HUES6 (cell line): ENCODE results near the gene STMN3.
A peak's percentile ranks its signal among the peaks of the same experiment; 100 is the strongest.
"Not testable (repeated sequence)": the region's sequence is repeated elsewhere in the genome, so short reads cannot be mapped to it uniquely, and the experiment has no call there.

Experiments used
- H3K27ac ChIP-seq: 2 replicates; pipeline ENCODE4 v1.7.0; 2013; ENCODE audit warnings: low read depth, mild to moderate bottlenecking, low read length, inconsistent platforms
- H3K27me3 ChIP-seq: 2 replicates; pipeline ENCODE4 v1.6.1; 2013; ENCODE audit warnings: low read length; ENCODE audit not compliant: control insufficient read depth, insufficient read depth
- H3K36me3 ChIP-seq: 2 replicates; pipeline ENCODE4 v1.6.1; 2013; ENCODE audit warnings: low read length; ENCODE audit not compliant: control insufficient read depth, insufficient read depth
- H3K4me1 ChIP-seq: 2 replicates; pipeline ENCODE4 v1.6.1; 2013; ENCODE audit warnings: low read length; ENCODE audit not compliant: control insufficient read depth, insufficient read depth
- H3K4me3 ChIP-seq: 2 replicates; pipeline ENCODE4 v1.5.1; 2013; ENCODE audit warnings: low read depth, low read length
- H3K9ac ChIP-seq: one replicate; pipeline ENCODE4 v1.6.1; 2013; ENCODE audit warnings: mild to moderate bottlenecking, low read length
- H3K9me3 ChIP-seq: 2 replicates; pipeline ENCODE4 v1.6.1; 2013; ENCODE audit warnings: low read depth, low read length; ENCODE audit not compliant: control insufficient read depth, insufficient read depth

STMN3 gene

DNA sequence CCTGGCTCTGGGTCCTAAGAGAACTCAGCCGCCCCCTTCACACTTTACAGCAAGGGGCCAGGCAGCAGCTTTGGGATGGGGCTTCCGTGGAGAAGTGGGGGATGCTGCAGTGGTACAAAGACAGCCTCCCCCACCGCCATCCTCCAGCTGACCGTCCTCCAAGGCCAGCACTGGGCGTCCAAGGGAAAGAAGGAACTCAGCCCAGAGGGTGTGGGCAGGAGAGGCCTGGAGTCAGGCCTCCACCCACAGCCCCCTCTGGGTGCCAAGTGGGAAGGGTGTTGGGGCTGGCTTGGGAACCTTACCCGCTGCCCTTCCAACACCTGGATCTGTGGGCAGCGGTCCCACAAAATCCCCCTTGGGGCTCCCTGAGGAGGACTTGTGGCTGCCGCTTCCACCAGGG is 13.1 kb downstream of the STMN3 start:
- no peaks in the 10 kb centered on the region for H3K9me3 ChIP-seq
- H3K27ac ChIP-seq, result no peak overlapping the region
- no peak overlapping the region for H3K4me3 ChIP-seq
- H3K36me3 ChIP-seq, result no peaks in the 10 kb centered on the region
- H3K9ac ChIP-seq, result no peak overlapping the region
- H3K27me3 ChIP-seq, result peaks cover 20% of the 10 kb centered on the region; the same call in 1 of the 2 replicates
- H3K4me1 ChIP-seq, result peaks cover 16% of the 10 kb centered on the region

DNA sequence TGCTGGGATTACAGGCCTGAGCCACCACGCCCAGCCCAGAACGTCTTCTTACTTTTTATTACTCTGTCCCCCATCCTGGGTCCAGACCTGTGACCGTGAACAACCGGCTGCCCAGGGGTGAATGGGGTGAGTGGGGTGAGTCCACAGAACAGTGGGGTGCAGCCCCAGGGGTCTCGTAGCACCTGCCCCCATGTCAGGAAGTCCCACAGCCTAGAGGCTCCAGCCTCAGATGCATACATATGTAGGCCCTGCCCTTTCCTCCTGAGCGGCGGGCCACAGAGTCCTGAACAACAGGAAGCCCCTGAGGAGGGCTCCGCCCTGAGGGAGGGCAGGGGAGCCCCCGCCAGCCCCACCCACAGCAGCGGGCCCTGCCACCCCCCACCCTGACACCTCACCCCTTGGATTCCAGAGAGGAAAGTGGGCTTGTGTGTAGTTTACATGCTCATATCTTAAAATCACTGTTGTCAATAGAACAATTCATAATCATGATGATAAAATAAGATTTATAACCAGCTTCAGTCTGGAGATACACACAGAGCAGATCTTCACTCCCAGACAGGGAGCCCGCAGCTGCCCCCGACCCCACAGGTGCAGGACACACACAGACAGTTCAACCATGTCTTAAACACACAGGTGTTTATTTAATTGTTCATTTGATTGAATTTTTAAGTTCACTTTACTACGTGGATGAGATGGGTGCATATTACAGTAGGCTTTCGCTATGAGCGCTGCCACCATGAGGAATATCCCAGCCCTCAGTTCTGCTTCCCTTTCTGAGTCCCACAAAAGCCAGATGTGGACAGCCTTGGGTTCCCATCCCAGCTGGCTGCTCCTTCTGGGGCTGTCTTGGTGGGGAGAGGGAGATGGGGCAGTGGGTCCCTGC is 13.9 kb downstream of the STMN3 start:
- peak overlapping the region; percentile 16 for H3K9ac ChIP-seq
- H3K27ac ChIP-seq, result no peak overlapping the region
- peaks cover 16% of the 10 kb centered on the region for H3K4me1 ChIP-seq
- no peaks in the 10 kb centered on the region for H3K36me3 ChIP-seq
- H3K9me3 ChIP-seq, result no peaks in the 10 kb centered on the region
- peaks cover 18% of the 10 kb centered on the region; the same call in 1 of the 2 replicates for H3K27me3 ChIP-seq
- no peak overlapping the region for H3K4me3 ChIP-seq

DNA sequence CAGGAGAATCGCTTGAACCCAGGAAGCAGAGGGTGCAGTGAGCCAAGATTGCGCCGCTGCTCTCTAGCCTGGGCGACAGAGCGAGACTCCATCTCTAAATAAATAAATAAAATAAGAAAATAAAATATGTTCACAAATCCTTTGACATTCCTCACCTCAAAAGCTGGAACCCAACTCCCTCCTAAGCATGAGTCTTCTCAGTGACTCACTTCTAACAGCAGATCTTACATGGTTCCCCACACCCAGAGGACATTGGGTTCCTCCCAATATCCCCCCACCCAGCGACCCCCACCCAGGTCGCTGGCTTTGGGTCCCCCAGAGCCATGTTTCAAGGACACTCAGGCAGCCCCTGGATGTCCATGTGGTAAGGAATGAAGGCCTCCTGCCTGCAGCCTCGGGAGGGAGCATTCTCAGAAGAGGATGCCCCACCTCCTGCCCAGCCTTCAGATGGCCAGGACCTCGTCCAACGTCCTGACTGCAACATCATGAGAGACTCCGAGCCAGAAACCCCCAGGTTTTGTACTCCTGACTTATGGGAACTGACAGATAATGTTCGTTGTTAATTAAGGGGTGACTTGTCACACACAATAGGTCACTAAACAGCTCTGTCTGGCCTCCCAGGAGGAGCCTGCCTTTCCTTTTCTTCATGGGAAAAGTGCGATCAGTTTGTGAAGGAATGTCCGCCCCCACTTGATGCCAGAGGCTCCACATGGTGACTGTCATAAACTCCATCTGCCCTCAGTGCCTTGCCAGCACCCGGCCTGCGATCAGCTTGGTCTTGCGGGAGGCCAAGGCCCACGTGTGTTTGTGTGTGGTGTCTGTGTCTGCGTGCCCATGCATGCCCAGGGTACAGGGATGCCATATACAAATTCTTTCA is 16.2 kb downstream of the STMN3 start:
- Histone ChIP-seq H3K36me3 (no peaks in the 10 kb centered on the region), H3K27ac (no peak overlapping the region), H3K9ac (no peak overlapping the region), H3K27me3 (no peaks in the 10 kb centered on the region; the same call in 1 of the 2 replicates), H3K4me3 (no peak overlapping the region), H3K4me1 (peaks cover 10% of the 10 kb centered on the region; the same call in 1 of the 2 replicates), H3K9me3 (no peaks in the 10 kb centered on the region)

DNA sequence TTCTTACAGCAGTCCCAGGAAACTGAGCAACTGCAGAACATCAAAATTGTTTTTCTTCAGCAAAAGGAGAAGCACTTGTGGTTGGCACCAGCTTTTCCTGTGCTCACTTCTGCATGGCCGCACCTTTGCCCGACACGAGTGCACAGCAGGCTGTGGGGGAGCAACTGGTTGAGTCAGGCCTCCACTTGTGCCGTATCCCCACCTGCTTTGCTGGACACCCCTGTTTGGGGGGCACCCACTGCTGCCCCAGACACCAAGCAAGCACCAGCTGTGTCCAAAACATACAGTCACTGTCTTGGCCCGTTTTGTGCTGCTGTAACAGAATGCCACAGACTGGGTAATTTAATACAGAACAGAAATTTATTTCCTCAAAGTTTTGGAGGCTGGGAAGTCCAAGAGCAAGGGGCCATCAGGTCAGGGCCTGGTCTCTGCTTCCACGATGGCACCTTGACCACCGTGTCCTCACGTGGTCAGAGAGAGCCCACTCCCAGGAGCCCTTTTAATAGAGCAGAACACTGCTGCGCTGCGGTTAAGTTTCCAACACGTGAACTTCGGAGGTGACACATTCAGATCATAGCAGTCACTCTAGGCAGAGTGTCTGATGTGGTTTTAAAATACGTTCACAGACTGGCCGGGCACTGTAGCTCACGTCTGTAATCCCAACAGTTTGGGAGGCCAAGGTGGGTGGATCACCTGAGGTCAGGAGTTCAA is 17.6 kb downstream of the STMN3 start:
- no peaks in the 10 kb centered on the region for H3K36me3 ChIP-seq
- no peaks in the 10 kb centered on the region; the same call in 1 of the 2 replicates for H3K27me3 ChIP-seq
- peaks cover 10% of the 10 kb centered on the region; the same call in 1 of the 2 replicates for H3K4me1 ChIP-seq
- H3K27ac ChIP-seq, result no peak overlapping the region
- H3K9me3 ChIP-seq, result no peaks in the 10 kb centered on the region
- H3K9ac ChIP-seq, result no peak overlapping the region
- H3K4me3 ChIP-seq, result no peak overlapping the region

DNA sequence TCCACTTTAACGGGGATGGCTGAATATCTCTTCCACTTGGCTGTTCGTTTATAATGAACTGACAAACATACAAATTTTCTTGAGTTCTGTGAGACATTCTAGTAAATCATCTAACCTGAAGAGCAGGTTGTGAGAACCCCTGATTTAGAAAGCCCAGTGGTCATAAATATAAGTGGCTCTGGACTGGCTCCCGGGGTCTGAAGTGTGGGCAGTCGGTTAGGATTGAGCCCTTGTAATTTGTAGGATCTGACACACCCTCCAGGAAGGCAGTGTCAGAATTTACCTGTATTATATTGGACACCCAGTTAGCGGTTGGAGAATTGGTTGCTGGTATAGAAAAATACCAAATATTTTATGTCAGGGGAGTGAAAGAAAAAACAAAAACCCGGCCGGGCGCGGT is 19.5 kb downstream of the STMN3 start:
- Histone ChIP-seq H3K27me3 (no peaks in the 10 kb centered on the region), H3K9ac (no peak overlapping the region), H3K27ac (no peak overlapping the region), H3K4me3 (no peak overlapping the region), H3K36me3 (no peaks in the 10 kb centered on the region), H3K4me1 (peaks cover 6% of the 10 kb centered on the region; the same call in 1 of the 2 replicates), H3K9me3 (no peaks in the 10 kb centered on the region)

DNA sequence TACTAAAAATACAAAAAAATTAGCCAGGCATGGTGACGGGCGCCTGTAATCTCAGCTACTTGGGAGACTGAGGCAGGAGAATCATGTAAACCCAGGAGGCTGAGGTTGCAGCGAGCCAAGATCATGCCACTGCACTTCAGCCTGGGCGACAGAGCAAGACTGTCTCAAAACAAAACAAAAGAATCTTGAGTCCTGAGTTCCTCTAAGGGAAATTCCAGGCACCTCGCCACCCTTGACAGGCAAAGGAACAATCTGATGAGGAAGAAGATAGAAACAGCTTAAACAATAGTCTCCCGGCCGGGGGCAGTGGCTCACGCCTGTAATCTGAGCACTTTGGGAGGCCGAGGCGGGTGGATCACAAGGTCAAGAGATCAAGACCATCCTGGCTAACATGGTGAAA is 21.8 kb downstream of the STMN3 start:
- H3K4me3 ChIP-seq, H3K9ac ChIP-seq, H3K4me1 ChIP-seq, H3K36me3 ChIP-seq, H3K27me3 ChIP-seq, H3K27ac ChIP-seq, H3K9me3 ChIP-seq: not testable (repeated sequence)

DNA sequence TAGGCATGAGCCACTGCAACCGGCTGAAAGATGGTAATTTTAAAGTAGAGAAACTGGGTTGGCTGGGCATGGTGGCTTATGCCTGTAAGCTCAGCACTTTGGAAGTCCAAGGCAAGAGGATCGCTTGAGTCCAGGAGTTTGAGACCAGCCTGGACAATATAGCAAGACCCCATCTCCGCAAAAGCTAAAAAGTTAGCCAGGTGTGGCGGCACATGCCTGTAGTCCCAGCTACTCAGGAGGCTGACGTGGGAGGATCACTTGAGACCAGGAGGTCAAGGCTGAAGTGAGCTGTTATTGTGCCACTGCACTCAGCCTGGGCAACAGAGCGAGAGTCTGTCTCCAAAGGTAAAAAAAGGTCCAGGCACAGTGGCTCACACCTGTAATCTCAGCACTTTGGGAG is 22.3 kb downstream of the STMN3 start:
- H3K4me1 ChIP-seq, H3K27me3 ChIP-seq, H3K9me3 ChIP-seq, H3K4me3 ChIP-seq, H3K9ac ChIP-seq, H3K36me3 ChIP-seq, H3K27ac ChIP-seq: not testable (repeated sequence)

DNA sequence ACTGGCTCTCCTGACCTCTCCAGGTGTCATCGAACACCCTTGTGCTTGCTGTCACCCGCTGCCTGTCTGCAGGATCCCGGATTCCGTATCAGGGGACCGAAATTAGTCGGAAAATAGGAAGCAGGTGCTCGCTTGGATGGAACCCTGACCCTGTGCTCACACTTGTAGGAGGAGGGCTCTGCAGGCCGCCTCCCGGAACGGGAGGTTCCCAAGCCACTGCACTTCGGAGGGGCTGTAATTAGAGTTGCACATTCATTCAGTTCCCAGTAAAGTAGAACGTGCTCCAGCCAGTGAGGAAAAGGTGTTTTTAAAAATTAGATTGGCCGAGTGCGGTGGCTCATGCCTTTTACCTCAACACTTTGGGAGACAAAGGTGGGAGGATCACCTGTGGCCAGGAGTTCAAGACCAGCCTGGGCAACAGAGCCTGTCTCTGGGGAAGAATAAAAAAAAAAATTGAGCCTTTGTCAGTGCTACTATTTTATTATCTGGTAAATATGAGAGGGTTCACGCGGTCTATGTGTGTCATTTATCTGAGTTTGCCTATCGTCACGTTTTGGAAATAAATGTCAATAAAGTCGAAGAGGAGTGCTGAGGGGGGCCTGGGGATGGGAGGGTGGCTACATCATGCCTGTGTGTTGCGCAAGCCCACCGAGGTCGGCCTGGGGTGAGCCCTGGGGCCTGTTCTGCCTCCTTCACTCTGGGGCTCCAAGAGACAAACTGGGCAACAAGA is 24.8 kb downstream of the STMN3 start:
- Histone ChIP-seq H3K4me3 (peak overlapping the region; percentile 98), H3K4me1 (peaks cover 9% of the 10 kb centered on the region; the same call in 1 of the 2 replicates), H3K9ac (no peak overlapping the region), H3K27ac (no peak overlapping the region), H3K36me3 (no peaks in the 10 kb centered on the region), H3K27me3 (no peaks in the 10 kb centered on the region), H3K9me3 (no peaks in the 10 kb centered on the region)

DNA sequence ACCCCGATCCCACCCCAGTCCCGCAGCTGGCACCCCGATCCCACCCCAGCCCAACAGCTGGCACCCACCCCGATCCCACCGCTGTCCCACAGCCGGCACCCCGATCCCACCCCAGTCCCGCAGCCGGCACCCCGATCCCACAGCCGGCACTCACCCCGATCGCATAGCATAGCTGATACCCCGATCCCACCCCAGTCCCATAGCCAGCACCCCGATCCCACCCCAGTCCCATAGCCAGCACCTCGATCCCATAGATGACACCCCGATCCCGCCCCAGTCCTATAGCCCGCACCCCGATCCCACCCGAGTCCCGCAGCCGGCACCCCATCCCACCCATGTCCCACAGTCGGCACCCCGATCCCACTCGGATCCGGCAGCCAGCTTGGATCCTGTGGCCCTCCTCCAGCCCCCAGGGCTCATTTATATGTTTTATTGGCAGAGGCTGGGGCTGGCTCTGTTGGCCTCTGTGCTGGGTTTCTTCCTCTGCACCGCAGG is 25.4 kb downstream of the STMN3 start:
- H3K4me1 ChIP-seq, result peaks cover 9% of the 10 kb centered on the region; the same call in 1 of the 2 replicates

DNA sequence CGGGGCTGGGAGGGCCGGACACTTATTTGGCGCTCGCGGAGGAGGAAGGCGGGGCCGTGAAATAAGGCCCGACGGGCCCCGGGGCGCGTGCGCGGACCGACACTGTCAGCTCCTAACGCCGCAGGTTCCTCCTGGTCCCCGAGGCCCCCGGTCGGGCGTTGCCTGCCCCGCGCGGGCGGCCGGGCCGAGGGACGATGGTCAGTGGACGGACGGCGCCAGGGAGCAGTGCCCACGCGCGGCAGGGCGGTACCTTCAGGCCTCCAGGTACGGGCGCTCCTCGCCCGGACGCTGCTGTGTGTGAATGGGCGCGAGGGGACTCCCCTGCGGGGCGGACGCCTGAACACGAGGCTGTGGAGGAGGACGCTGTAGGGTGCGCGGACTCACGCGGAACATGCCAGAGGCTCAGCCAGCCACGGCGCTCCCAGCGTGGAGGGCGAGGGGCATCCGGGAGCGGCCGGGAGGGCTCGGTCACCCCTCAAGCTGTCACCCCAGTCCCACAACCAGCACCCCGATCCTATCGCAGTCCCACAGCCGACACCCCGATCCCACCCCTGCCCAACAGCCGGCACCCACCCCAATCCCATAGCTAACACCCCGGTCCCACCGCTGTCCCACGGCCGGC is 26.0 kb downstream of the STMN3 start:
- no peaks in the 10 kb centered on the region for H3K36me3 ChIP-seq
- H3K27ac ChIP-seq, result no peak overlapping the region
- no peaks in the 10 kb centered on the region for H3K9me3 ChIP-seq
- peaks cover 9% of the 10 kb centered on the region; the same call in 1 of the 2 replicates for H3K4me1 ChIP-seq
- no peaks in the 10 kb centered on the region for H3K27me3 ChIP-seq
- peak overlapping the region; percentile 88 for H3K9ac ChIP-seq
- peak overlapping the region; percentile 98 for H3K4me3 ChIP-seq

More for the DNA sequence above, 25.4 kb downstream of the STMN3 start:
- no peaks in the 10 kb centered on the region for H3K9me3 ChIP-seq
- no peak overlapping the region for H3K9ac ChIP-seq
- H3K27ac ChIP-seq, result no peak overlapping the region
- H3K4me3 ChIP-seq, result peak overlapping the region; percentile 98
- no peaks in the 10 kb centered on the region for H3K27me3 ChIP-seq
- no peaks in the 10 kb centered on the region for H3K36me3 ChIP-seq
